ENCODE measurements around the gene NKAIN2.

Gene NKAIN2

GRCh38 chr6:124769811-124770544 lies 966.3 kb downstream of the NKAIN2 start:
- no peak for DNase-seq (ENCODE audit: low read depth)

- no peak for DNase-seq (ENCODE audit: low read depth)
Observed at GRCh38 chr6:124770784-124771183, 967.1 kb downstream of the NKAIN2 start.

- no peak for DNase-seq (ENCODE audit: low read depth)
Observed at GRCh38 chr6:124772733-124773319, 969.2 kb downstream of the NKAIN2 start.

GRCh38 chr6:124775121-124775520 lies 971.5 kb downstream of the NKAIN2 start:
- DNase-seq (ENCODE audit: low read depth), result no peak

GRCh38 chr6:124777863-124778262 lies 974.2 kb downstream of the NKAIN2 start:
- no peak for DNase-seq (ENCODE audit: low read depth)

DNA sequence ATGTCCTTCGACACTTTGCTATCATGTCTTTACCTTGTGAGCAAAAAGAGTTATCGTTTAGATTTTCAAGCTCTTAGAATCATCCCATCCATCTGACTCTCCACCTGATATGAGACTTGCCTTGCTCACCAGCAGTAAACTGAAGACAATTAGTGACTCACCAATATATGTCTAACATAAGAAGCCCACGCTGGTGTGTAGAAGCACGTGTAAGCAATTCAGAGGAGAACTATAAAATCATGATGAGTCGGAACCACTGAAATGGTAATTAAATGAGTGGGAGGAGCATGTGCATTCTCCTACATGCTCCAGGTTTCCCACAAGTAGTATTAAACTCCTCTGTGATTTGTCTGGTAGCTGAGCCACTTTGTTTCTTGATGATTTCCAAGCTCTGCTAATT lies 977.0 kb downstream of the NKAIN2 start:
- no peak for DNase-seq (ENCODE audit: low read depth)

DNA sequence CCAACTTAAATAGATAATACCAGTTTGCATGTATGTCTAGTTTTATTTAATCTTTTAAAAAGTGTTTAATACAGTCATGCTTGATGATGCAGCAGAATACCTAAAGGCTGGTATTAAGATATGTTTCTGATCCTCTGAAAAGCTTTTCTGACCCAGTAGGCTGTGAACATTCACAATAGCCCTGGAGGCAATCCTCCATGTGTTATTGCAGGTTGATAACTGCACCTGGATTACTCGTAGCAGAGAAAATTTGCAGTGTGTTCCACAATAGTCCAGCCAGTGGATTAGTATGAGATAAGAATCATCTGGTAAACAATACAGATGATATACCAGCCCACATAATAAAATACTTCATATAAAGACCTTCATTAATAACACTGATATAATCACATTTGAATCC lies 979.7 kb downstream of the NKAIN2 start:
- DNase-seq (ENCODE audit: low read depth), result no peak

- no peak for DNase-seq (ENCODE audit: low read depth)
Observed at GRCh38 chr6:124791156-124791555, 987.5 kb downstream of the NKAIN2 start.

DNA sequence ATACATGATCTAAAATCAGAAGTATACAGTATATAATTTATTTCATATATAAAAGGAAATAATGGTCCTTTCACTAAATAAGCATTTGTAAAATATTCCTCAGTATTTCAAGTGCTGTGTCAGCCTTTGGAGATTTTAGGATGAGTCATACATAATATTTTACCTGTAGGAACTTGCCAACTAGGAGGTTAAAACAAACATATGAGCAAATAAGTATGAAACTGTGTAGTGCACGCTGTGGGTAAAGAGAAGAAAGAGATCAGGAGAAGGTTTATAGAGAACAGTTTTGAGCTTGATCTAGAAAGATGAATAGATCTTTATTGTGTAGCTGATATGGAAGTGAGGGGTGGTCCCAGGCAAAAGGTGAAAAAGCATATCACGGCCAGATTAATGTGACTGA lies 988.7 kb downstream of the NKAIN2 start:
- DNase-seq (ENCODE audit: low read depth), result no peak

GRCh38 chr6:124793398-124793797 lies 989.7 kb downstream of the NKAIN2 start:
- DNase-seq (ENCODE audit: low read depth), result no peak

DNA sequence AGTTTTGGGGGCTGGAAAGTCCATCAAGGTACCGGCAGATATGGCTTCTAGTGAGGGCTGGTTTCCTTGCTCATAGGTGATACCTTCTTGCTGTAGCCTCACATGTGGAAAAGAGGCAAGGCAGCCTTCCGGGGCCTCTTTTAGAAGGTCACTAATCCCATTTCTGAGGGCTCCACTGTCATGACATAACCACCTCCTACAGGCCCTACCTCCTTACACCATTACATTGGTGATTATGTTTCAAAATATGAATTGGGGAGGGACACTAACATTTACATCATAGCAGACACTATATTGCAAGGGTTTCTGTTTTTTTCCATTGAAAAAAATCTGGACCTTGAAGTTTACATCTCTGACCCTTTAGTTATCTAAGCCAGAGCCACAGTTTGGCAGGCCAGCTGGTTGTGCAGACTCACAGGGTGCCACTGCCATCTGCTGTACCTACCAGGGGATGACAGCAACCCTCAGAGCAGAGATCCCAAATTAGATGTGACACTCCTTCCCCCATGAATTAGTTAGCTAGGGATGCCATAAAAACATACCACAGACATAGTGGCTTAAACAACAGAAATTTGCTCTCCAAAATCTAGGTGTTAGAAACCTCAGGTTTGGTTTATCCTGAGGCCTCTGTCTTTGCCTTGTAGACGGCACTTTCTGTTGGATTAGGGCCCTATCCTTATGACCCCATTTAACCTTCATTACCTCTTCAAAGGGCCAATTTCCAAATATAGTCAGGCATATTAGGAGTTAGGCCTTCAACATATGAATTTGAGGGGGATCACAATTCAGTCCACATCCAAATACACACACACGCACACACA lies 992.2 kb downstream of the NKAIN2 start:
- DNase-seq (ENCODE audit: low read depth), result no peak

GRCh38 chr6:124796464-124796970 lies 992.9 kb downstream of the NKAIN2 start:
- DNase-seq (ENCODE audit: low read depth), result no peak

- DNase-seq (ENCODE audit: low read depth), result no peak
Observed at GRCh38 chr6:124797224-124797623, 993.6 kb downstream of the NKAIN2 start.

DNA sequence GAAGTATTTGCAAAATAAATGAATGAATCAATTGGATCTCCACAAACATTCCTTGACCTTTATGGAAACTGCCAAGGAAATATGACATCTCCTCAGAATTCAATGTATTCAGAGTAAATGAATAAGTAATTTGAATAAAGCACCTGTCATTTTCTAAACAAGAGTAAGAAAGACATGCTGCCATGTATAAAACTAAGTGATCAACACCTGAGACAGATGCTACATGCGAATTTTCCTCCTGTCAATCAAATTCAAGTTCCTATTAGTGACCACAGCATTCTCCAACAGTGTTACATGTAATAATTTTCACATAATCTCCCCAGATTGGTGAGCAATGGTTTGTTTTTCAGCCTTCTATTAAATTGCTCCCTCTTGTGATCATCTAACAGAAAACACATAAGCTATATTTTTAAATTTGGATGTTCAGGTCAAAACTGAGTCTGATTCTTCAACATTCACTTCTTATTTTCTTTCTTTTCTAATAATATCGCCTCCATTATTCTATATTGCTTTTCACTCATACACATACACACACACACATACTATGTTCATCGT lies 995.4 kb downstream of the NKAIN2 start:
- no peak for DNase-seq (ENCODE audit: low read depth)

- DNase-seq (ENCODE audit: low read depth), result no peak
Observed at GRCh38 chr6:124799638-124800037, 996.0 kb downstream of the NKAIN2 start.

DNA sequence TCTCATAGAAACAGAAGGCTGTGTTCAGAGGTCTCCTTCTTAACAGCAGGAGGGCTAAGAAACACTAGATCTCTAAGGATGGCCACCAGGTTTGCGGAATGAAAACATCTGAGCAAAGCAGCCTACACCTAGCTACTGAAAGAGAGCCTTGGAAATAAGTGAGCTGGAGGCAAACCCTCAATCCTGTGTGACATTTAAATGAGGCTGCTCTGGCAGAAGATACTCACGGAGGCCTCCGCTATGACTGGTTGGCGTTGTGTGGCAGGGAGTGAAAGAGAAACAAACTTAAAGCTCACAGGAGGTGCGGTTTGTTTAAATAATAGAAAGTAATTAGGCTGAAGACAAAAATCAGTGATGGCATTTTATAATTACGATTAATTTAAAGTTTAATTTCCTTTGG lies 996.6 kb downstream of the NKAIN2 start:
- no peak for DNase-seq (ENCODE audit: low read depth)

- no peak for DNase-seq (ENCODE audit: low read depth)
Observed at GRCh38 chr6:124812067-124812466, 1008.4 kb downstream of the NKAIN2 start.

DNA sequence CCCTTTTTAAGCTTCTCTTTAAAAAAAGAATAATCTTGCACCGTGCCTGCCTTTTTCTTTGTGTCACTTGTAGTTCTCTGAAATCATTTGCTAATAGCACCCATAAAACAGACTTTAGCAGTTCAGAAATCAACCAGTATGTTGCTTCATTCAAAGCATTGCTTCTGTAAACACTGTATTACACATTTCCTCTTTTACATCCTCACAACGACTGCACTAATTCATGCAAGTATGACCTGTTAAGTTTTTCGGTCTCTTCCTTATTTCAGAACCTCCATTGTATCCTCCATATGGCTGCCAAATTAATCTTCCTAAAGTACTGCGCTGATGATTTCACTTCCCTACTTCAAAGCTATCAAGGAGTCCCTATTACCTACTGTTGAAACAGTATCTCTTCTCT lies 1015.7 kb downstream of the NKAIN2 start:
- no peak for DNase-seq (ENCODE audit: low read depth)

GRCh38 chr6:124822204-124822613 lies 1018.5 kb downstream of the NKAIN2 start:
- DNase-seq (ENCODE audit: low read depth), result no peak

- no peak for DNase-seq (ENCODE audit: low read depth)
Observed at GRCh38 chr6:124822721-124823120, 1019.1 kb downstream of the NKAIN2 start.

- DNase-seq (ENCODE audit: low read depth), result no peak
Observed at GRCh38 chr6:124823240-124824111, 1019.8 kb downstream of the NKAIN2 start.

DNA sequence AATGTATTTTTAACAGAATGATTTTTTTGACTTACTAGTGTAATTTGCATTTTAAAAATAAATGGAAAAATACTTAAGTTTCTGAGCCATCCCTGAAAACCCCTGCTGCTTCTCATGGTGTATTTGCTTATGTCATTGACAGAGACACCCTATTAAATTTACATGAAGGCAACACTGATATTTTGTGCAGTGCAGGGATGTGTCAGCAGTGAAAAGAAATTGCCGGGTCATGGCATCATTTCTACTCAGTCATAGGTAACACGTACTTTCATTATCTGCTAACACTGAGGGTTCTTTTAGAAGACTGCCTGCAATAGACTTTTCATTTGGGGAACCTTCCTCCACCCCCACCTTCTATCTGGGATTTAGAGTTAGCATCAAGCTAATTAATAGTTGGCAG lies 1021.9 kb downstream of the NKAIN2 start:
- DNase-seq (ENCODE audit: low read depth), result no peak

All from activated T-cell treated with anti-CD3 and anti-CD28 coated beads for 24 hours (primary cell).